Activated T-cell treated with anti-CD3 and anti-CD28 coated beads for 1 hour (primary cell): ENCODE data around the gene OSBPL1A.

Source experiments
- DNase-seq: peaks from one replicate; pipeline ENCODE4 v3.0.0-alpha.2; 2020; ENCODE audit warnings: low read depth

The OSBPL1A gene

GRCh38 chr18:24219561-24220317, 177.9 kb downstream of the OSBPL1A start:
- no peak for DNase-seq

GRCh38 chr18:24214913-24215312, 182.7 kb downstream of the OSBPL1A start:
- DNase-seq = no peak

GRCh38 chr18:24214144-24214543, 183.5 kb downstream of the OSBPL1A start:
- no peak for DNase-seq

- DNase-seq = no peak
Observed at GRCh38 chr18:24212939-24213338, 184.7 kb downstream of the OSBPL1A start.

DNA sequence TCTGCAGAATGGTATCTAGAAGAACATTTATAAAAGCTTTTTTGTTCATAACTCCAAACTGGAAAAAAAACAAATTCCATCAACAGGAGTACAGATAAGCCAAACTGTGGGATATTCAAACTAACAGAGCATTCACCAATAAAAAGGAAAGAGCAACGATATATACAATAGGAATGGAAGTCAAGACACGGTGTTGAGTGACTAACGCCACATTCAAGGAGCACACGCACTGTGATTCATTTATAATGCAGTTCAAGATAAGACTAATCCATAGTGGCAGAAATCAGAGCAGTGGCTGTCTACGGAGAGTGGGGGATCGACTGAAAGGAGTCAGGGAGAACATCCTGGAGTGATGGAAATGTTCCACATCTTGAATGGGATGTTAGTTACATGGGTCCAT, 188.1 kb downstream of the OSBPL1A start:
- no peak for DNase-seq

DNA sequence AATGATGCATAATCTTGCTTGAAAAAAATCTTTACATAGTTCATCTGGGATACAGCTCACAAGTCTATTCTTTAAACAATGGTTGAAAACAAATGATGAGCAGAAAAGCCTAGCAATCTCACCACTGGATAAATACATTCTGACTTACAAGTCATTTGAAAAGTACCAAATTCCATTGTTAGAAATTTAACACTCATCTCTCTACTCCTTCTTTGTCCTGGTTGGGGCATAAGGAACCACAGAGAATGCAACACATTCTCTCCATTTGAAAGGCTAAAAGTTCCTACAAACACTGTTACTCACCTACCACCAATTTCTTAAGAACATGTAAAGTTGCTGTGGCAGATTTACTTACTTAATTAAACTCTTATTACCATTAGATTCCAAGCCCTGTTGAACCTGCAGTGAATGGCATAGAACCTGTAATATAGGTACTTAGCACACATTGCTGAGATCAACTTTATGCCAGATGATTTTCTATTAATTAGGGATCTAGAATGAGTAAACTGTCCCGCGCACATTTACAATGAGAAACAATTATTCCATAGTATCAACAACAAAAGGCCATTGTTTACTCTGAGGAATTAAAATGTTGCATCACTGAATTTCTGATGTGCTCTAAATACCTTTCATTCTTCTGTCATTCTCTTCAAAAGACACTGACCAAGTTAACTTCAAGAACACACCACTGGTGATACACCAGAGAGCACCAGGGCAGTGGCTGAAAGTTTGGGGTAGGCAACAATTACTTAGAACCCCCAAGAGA, 189.2 kb downstream of the OSBPL1A start:
- no peak for DNase-seq

DNA sequence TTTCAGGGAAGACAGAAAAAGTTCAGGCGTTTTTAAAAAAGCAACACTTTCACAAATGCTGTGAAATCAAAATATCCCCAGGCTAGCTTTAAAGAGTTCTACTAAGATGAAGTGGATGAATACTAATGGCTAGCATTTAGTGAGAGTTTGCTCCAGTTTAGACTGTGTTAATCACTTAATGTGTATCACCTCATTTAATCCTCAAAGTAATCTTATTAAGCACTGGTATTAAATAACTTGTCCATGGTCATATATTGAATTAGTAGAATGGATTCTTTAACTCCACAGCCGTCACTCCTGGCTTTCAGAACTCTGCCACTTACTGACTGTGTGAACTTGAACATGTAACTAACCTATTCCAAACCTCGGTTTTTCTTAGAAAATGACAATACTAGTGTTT, 192.7 kb downstream of the OSBPL1A start:
- no peak for DNase-seq

GRCh38 chr18:24201699-24202687, 195.6 kb downstream of the OSBPL1A start:
- DNase-seq = no peak

DNA sequence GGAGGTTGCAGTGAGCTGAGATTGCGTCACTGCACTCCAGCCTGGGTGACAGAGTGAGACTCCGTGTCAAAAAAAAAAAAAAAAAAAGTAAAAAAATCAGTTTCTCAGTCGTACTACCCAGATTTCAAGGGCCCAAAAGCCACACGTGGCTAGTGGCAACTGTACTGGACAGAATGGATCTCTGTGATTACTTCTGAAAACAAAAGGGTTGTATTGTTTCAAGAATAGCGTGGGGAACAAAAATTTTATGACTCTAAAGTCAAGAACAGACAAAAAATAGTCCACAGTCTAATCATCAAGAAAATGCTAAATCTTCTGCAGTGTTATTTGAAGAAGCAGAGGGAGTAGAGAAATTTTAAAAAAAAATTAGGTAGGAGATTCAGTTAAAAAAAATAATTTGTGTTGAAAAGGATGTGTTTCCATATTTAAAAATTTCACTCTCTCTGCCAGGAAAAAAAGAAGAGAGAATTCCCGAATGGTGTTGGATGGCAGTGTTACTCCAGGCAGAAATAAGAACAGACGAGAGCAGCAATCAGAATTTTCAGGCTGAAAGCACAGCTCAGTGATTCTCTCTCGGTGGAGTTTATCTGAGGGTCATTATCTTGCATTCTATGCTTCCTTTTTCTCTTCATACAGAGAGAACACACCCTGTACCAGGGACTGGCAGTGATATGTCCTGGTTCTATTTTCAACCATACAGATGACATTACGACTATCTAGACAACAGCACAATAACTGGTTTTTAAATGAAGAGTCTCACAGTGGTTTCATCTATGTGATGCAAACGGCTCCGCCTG, 196.9 kb downstream of the OSBPL1A start:
- no peak for DNase-seq

GRCh38 chr18:24199372-24199962, 198.2 kb downstream of the OSBPL1A start:
- no peak for DNase-seq

GRCh38 chr18:24198461-24198860, 199.2 kb downstream of the OSBPL1A start:
- no peak for DNase-seq

- no peak for DNase-seq
Observed at GRCh38 chr18:24197412-24197811, 200.2 kb downstream of the OSBPL1A start.

GRCh38 chr18:24196764-24197163, 200.9 kb downstream of the OSBPL1A start:
- no peak for DNase-seq

GRCh38 chr18:24195296-24196053, 202.1 kb downstream of the OSBPL1A start:
- DNase-seq = no peak

- no peak for DNase-seq
Observed at GRCh38 chr18:24190590-24190989, 207.0 kb downstream of the OSBPL1A start.

GRCh38 chr18:24189664-24190346, 207.8 kb downstream of the OSBPL1A start:
- DNase-seq = no peak

DNA sequence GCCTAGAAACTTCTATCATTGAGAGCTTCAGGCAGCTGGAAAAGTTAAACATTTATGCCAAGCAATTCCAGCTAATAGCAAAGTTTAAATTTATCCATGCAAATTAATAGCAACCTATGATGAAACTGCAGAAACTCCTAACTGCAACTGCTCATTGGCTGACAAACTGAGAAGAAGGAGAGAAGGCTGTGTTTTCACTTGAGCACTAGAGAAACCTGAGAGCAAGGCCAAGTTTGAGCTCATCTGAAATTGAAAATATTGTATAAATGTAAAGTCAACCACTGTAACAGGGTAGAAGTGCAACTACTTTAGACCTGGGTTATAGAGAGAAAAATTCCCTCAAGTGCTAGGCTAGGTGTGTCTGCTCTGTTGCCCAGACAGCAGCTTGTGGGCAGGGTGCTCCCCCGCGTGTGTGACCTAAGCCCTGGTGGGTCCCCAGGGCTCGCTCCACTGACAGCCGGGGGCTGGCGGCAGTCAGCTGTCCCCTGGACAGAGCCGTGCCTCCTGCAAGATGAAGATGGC, 208.6 kb downstream of the OSBPL1A start:
- no peak for DNase-seq

GRCh38 chr18:24188120-24188519, 209.5 kb downstream of the OSBPL1A start:
- DNase-seq = no peak

GRCh38 chr18:24187689-24188088, 209.9 kb downstream of the OSBPL1A start:
- no peak for DNase-seq
